NCI-H2107 treated with DMSO at 0.1 percent for 48 hours (cell line): ENCODE results near the gene PPP2R3C.
A peak's percentile ranks its signal among the peaks of the same experiment; 100 is the strongest.
"Not testable (repeated sequence)": the region's sequence is repeated elsewhere in the genome, so short reads cannot be mapped to it uniquely, and the experiment has no call there.

ENCODE experiments used
- DNase-seq: peaks from one replicate; lab custom pipeline; 2025; ENCODE audit not compliant: unreplicated experiment; lab: John Stamatoyannopoulos, UW

Gene PPP2R3C

DNA sequence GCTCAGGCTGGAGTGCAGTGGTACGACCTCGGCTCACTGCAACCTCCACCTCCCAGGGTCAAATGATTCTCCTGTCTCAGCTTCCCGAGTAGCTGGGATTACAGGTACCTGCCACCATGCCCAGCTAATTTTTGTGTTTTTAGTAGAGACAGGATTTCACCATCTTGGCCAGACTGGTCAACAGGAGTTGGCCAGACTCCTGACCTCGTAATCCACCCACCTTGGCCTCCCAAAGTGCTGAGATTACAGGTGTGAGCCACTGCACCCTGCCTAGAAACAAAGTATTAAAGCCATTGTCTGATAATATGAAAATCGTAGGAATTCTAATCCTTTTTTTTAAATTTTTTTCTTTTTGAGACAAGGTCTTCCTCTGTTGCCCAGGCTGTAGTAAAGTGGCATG lies 56.1 kb downstream of the PPP2R3C start:
- not testable (repeated sequence) for DNase-seq

DNA sequence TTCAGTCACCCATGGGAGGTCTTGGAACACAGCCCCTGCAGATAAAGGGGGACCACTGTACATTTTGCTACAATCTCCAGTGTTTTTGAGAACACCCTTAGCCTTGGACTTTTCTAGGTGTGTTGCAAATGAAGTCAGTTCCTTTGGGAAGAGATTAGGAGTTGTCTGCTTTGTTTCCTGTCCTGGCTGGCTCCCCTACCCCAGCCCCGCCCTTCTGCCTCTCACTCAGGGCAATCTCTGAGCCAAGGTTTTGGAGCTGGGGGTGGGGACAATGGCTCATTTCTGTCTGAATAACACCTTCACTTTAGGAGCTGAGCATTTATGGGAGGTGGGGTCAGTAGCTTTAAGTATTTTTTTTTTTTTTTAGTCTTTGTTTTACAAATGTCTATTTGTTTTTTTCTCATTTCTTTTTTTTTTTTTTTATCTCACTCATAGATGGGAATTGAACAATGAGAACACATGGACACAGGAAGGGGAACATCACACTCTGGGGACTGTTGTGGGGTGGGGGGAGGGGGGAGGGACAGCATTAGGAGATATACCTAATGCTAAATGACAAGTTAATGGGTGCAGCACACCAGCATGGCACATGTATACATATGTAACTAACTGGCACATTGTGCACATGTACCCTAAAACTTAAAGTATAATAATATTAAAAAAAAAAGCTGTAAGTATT lies 60.5 kb downstream of the PPP2R3C start:
- DNase-seq = not testable (repeated sequence)

DNA sequence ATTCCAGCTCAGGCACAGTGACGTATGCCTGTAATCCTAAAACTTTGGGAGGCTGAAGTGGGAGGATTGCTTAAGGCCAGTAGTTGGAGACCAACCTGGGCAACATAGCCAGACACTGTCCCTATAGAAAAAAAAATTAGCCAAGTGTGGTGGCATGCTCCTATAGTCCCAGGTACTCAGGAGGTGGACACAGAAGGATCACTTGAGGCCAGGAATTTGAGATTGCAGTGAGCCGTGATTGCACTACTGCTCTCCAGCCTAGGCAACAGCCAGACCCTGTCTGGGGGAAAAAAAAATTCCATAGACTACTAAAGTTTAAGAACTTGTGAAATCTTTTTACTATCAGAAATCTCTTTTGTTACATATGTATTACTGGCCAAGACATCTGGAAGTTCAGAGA lies 69.2 kb downstream of the PPP2R3C start:
- no peak for DNase-seq

DNA sequence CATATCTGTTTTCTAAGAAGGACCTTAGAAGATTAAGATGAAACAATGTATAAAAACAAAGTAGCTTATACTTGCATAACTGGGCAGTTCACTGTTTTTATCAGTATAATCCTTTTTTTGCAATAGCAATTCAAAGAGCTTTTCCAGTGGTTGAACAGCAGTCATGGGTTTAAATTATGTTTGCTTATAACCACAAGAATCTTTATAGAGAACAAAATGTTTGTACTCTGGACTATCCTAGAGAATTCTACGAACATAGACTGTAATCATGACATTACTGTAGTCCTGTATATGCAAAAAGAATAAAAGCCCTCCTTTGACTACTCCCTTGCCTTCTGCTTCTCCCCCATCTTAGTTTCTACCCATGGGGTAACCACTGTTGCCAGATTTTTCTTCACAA lies 70.0 kb downstream of the PPP2R3C start:
- no peak for DNase-seq

DNA sequence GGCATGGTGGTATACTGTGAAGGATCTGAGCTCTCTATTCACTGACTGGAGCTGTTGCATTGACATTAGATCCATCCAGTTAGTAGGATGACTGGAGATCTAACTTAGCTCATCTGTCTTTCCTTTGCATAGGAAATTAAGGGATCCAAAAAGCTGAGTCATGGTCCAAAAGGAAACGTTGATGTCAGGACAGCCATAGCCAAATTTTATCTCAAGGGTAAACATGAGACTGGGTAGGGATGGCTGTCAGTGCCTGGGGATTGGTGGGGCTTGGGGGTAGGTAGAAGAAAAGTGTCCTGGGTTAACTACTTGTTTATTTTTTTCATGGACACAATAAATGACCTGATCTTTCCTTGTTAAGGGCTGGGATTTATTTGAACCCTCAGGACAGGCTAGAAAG lies 71.1 kb downstream of the PPP2R3C start:
- no peak for DNase-seq

DNA sequence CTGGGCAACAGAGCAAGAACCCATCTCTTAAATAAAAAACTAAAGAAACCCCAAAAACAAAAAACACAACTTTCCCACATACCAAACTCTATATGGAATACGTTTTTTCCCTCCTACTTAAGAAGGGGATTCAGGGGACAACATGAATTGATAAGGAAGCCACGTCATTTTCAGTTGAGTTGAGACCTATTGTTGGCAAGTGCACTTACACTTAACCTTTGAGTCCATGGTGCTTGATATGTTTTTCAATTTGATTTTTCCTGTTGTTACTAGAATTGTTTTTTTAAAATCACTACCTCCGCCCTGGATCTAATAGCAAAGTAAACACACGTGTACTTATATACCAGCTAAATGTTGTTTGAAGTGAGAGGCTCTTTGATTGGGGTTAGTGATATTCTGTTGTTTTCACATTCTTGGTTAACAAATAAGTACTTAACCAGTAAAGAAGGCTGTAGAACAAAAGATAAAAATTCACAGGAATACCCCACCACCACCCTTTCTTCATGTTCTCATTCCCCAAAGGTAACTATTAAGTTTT lies 73.7 kb downstream of the PPP2R3C start:
- peak; percentile 33 for DNase-seq

DNA sequence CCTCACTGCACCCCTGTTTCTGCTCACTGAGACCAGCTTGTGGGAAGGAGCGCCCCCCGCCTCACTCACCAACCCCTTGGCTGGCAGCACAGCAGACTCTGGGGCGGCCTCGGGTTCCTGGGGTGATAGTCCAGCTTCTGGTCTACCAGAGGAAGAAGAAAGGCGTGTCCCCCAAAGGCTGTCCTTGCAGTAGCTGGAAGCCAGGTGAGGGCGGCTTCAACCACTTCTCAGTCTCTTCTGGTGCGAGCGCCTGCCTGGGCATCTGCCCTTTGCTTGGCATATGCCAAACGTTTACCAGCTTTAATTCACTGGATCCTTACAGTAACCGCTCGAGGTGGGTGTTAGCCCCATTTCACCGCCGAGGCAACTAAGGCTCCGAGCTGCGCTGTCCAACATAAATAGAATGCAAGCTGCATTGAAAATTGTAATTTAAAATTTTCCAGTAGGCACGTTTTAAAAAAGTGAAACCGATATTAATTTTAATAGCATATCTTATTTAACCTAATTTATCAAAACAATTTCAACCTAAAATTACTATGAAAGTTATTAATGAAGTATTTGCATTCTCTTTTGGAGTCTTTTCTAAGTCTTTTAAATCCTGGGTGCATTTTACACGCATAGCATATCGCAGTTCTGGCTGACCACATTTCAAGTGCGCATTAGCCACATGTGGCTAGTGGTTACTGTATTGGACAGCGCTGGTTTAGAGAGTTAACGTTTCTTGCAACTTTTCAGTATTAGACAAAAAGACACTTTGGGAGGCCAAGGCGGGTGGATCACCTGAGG lies 74.8 kb downstream of the PPP2R3C start:
- peak; percentile 39 for DNase-seq

DNA sequence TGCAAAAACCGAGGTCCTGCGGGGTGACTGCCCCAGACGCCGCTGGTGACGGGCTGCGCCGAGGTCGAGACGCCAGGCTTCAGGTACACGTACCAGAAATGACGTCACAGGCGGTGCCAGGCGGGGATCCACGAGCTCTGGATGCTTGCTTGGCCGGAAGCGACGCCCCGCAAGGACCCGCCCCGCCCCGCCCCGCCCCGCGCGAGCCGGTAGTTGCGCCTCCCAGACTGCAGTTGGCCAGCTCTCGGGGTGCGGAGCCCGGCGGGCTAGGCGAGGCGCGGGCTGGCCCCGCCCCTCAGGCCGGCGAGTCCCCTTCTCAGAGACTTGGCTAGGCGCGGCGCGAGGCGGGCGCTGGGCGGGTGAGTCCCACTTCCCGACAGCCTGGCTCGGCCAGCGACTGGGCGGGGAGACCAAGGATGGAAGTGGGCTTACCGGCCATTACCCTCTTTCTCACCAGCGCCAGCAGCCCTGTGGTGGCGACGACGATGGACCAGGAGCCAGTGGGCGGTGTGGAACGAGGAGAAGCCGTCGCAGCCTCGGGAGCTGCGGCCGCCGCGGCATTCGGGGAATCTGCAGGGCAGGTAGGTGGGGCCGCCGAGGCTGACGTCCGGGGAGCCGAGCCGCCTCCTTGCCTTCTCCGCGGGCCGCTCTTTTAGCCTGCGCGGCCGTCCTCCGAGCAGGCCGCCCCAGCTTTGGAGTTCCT lies 75.6 kb downstream of the PPP2R3C start, which contains the start of gene FAM177A1:
FAM177A1 (plus strand) TSS at position 225 of the 703 bp plus-strand sequence; CDS start at position 417, 192 bp downstream.
- peak; percentile 99 for DNase-seq

DNA sequence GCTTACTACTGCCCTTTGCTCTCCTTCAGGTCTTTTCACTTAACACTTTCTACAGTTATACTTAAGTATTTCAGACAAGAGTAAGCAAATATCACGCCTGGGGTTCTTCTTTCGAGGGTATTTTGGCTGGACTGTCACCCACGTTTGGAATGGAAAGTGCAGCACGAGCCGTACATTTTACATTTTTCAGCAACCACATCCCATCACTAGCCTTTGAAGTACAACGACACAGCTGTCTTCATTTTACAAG lies 76.1 kb downstream of the PPP2R3C start:
- DNase-seq = no peak

DNA sequence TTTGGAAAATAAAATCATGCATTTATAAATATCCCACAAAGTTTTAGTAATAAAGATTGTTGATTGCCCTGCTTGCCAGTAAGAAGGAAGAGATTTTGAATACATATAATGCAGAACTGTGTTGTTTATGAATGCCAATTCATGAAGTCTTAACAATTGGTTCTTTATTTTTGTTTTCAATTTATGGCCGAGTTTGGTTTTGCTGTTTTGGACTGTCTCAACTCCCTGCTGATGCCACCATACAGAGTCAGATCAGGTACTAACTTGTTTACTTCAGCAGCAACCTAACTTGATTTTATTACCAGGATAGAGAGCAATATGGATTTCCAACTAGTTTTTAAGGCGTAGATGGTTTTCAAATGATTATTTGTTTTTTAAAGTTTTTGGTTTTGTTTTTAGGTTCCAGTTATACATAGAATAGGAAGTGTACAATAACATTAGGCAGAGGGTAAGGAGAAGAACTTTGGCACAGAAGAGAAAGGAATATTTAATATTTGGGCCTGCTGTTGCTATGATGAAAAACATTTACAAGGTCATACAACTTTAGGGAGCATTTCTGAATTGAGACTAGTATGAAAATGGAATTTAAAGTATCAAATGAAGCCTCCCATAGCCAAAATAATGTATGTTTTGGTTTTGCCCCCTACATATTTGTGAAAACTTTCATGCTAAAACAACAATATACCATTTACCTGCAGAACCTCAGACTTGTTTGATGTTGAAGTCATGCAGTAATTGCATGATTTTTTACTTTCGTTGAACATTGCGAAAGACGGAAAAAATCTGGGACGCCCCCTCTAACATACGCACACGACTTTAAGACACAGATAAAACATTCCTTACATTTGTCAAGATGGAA lies 76.6 kb downstream of the PPP2R3C start:
- DNase-seq = no peak

DNA sequence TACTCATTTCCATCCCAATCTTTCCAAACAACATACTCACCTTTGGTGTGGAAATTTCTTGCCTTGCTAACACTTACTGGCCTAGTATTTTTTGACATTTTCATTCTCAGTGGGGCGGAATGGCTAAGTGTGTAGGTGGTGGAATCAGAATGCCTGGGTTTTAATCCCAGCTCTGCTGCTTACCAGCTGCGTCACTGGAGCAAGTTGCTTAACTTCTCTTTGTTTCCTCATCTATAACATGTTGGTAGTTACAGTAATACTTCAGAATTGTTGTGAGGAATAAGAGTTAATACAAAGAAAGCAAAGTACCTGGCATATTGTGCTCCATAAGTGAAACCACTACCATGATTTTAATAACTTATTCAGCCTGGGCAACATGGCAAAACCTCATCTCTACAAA lies 78.7 kb downstream of the PPP2R3C start:
- DNase-seq = no peak

DNA sequence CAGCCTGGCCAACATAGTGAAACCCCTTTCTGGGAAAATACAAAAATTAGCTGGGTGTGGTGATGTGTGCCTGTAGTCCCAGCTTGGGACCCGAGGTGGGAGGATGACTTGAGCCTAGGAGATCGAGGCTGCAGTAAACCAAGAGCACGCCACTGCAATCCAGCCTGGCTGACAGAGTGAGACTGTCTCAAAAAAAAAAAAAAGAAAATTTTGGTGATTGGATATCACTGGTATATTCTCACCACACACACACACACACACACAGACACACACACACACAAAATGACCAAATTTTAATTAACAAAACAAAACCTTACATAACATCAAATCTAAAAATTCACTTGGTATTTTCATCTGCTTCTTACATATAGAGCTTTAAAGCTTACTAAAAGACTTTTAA lies 79.2 kb downstream of the PPP2R3C start:
- DNase-seq = no peak

DNA sequence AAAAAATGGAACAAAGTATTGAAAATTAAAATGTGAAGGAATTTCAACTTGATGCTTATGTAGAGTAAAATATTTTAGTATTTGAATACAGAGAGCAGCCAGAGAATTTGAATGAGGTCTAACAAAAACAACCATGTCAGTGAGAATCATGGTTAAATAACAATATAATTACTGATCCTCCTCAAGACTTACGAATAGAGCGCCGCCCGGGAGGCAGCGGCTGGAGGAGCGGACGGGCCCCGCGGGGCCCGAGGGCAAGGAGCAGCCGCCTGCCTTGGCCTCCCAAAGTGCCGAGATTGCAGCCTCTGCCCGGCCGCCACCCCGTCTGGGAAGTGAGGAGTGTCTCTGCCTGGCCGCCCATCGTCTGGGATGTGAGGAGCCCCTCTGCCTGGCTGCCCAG lies 83.5 kb downstream of the PPP2R3C start:
- not testable (repeated sequence) for DNase-seq
